Natural killer cell treated with Interleukin-12 subunit alpha and Interleukin-12 subunit beta and Interleukin-15 and Interleukin-18, amount 100 ng/mL, for 72 hours (primary cell): Measurements from ENCODE around the gene PRDM1. TPM values are rescaled to one million over a fixed set of nuclear protein-coding genes. Genes with fewer than 3 reads are reported as not detected.
A peak's percentile ranks its signal among the peaks of the same experiment; 100 is the strongest.

ENCODE experiments used
- ATAC-seq, 2 donors: fragments of 150-1000 bp; cut with Tn5 transposase in 1 of 2; sonication (Bioruptor Pico), chemical (Tn5 transposase) in 1 of 2; 2 replicates each; pipeline ENCODE4 v1.10.0; 2021
- DNase-seq: peaks from one replicate; pipeline ENCODE4 v3.0.0; 2022; ENCODE audit warnings: low spot score
- H3K27ac Mint-ChIP-seq, 2 donors: 1 replicate in 1 of 2; 2 replicates in 1 of 2; pipeline ENCODE4 v1.8.0; 2022; ENCODE audit warnings: mixed read lengths in 2 of 2, mild to moderate bottlenecking in 1 of 2, moderate library complexity in 1 of 2
- H3K27me3 Mint-ChIP-seq, 2 donors: 1 replicate in 1 of 2; 2 replicates in 1 of 2; pipeline ENCODE4 v1.8.0; 2022; ENCODE audit warnings: mixed read lengths in 2 of 2
- H3K36me3 Mint-ChIP-seq: one replicate; pipeline ENCODE4 v1.8.0; 2022; ENCODE audit warnings: mixed read lengths
- H3K4me1 Mint-ChIP-seq, 2 donors: 1 replicate in 1 of 2; 2 replicates in 1 of 2; pipeline ENCODE4 v1.8.0; 2022; ENCODE audit warnings: low read depth in 2 of 2, mixed read lengths in 2 of 2, mild to moderate bottlenecking in 1 of 2
- H3K4me3 Mint-ChIP-seq: one replicate; pipeline ENCODE4 v1.8.0; 2022; ENCODE audit warnings: mixed read lengths
- H3K9me3 Mint-ChIP-seq: 2 replicates; pipeline ENCODE4 v1.8.0; 2022; ENCODE audit warnings: mixed read lengths
- total RNA-seq, 2 donors: library from RNA; stranded (reverse); gene quantifications; one replicate each; pipeline ENCODE4 v1.2.3, GENCODE V29; 2022

PRDM1 gene
- total RNA-seq, 2 donors from 2014 or later: 174 to 192 TPM

DNA sequence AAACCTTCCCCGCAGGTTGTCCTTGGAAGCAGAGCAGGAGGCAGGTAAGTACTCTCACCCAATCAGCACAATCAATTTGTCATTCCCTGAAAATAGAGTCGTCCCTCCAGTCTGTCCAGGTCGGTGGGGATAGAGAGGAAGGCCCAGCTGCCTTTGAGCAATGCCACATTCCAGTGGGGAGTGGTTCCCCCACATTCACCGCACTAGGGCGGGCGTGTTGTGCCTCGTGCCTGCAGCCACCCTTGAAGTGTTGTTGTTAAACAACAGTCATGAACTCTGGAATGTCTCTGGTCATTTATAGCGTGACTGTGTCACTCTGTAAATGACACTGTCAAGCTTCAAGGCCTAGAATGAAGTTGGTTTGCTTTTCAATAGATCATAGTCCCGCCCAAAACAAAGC, 33.4 kb downstream of the PRDM1 start:
- H3K27ac Mint-ChIP-seq: peak overlapping the region; percentile 96 to 100
- peak overlapping the region; percentile 76 for H3K4me3 Mint-ChIP-seq
- DNase-seq (no peak), ATAC-seq (no peak)
- peaks cover 60 to 79% of the 10 kb centered on the region in 2 donors for H3K4me1 Mint-ChIP-seq
- no peaks in the 10 kb centered on the region for H3K9me3 Mint-ChIP-seq
- H3K27me3 Mint-ChIP-seq: no peaks in the 10 kb centered on the region
- H3K36me3 Mint-ChIP-seq: peaks cover 5% of the 10 kb centered on the region

DNA sequence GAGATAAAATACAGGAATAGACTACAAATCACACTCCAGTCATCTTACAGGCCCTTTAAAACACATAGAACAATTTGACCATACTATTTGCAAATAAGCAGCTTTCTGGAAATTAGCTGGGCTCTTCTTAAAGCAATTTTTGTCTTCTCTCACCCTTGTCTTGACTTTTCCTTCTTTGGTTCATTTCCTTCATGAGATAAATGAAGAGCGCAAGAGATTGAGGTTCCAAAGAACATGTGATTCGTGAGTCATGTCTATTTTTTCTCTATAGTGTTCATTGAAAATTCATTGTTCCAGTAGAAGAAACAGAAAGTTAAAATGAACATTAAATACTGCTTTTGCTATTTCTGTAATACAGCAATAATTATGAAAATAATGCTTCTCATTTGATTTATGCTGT, 33.9 kb downstream of the PRDM1 start:
- no peaks in the 10 kb centered on the region for H3K9me3 Mint-ChIP-seq
- no peak overlapping the region for H3K4me3 Mint-ChIP-seq
- DNase-seq (no peak), ATAC-seq (no peak)
- H3K4me1 Mint-ChIP-seq: peaks cover 56 to 76% of the 10 kb centered on the region in 2 donors
- H3K36me3 Mint-ChIP-seq: peaks cover 5% of the 10 kb centered on the region
- peak overlapping the region; percentile 96 to 100 for H3K27ac Mint-ChIP-seq
- H3K27me3 Mint-ChIP-seq: no peaks in the 10 kb centered on the region

DNA sequence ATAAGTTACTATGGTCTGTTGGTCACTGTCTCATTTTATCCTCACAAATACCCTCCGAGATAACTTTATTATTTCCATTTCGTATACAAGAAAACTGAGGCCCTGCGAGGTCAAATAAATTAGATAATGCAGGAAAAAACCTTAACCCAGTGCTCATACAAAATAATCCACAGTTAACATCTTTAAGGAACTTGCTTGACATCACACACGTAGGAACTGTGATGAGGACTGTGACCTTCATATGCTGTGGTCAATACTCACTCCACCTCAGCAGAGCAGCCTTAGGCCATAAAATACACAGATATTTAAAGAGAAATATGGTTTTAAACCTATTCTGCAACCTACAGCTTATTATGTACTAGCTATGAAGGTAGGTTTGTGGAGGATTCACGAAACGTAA, 34.3 kb downstream of the PRDM1 start:
- Mint-ChIP-seq H3K4me1 (peaks cover 53 to 72% of the 10 kb centered on the region in 2 donors), H3K9me3 (no peaks in the 10 kb centered on the region)
- DNase-seq: no peak

DNA sequence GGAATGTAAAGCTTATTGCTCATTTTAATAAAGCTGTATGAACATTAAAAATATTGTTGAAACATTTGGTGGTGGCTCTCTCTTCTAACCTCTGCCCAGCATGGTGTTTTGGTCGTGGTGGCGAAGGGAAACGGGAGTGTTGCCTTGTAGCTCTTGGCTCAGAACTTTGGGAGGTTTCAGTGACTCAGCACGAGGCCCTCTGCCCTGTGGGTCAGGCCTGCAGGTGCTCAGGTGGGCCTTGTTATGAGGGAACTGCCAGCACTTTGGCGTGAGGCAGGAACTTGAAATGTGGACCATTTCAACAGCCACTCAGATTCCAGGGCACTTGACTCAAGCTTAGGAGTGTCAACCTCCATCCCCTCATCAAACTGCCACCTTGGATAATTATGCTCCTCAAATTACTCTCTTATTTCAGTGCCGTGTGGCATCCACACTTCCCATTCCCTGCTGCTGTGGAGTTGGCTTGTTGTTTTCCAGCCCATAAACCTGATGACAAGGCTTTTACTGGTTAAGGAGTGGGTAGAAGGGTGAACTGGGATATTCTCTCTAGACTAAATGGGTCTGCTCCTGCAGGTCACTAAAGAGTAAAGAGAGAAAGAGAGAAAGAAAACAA, 36.3 kb downstream of the PRDM1 start:
- no peaks in the 10 kb centered on the region for H3K9me3 Mint-ChIP-seq
- peaks cover 49 to 67% of the 10 kb centered on the region in 2 donors for H3K4me1 Mint-ChIP-seq
- DNase-seq: no peak
- H3K4me3 Mint-ChIP-seq: no peak overlapping the region
- H3K36me3 Mint-ChIP-seq: peaks cover 5% of the 10 kb centered on the region
- H3K27ac Mint-ChIP-seq: peak overlapping the region in 1 of 2 donors; percentile 46
- no peak for ATAC-seq
- no peaks in the 10 kb centered on the region for H3K27me3 Mint-ChIP-seq

More for the DNA sequence above, 34.3 kb downstream of the PRDM1 start:
- ATAC-seq: no peak
- Mint-ChIP-seq H3K27me3 (no peaks in the 10 kb centered on the region), H3K4me3 (no peak overlapping the region), H3K27ac (peak overlapping the region in 1 of 2 donors; percentile 100), H3K36me3 (peaks cover 5% of the 10 kb centered on the region)

DNA sequence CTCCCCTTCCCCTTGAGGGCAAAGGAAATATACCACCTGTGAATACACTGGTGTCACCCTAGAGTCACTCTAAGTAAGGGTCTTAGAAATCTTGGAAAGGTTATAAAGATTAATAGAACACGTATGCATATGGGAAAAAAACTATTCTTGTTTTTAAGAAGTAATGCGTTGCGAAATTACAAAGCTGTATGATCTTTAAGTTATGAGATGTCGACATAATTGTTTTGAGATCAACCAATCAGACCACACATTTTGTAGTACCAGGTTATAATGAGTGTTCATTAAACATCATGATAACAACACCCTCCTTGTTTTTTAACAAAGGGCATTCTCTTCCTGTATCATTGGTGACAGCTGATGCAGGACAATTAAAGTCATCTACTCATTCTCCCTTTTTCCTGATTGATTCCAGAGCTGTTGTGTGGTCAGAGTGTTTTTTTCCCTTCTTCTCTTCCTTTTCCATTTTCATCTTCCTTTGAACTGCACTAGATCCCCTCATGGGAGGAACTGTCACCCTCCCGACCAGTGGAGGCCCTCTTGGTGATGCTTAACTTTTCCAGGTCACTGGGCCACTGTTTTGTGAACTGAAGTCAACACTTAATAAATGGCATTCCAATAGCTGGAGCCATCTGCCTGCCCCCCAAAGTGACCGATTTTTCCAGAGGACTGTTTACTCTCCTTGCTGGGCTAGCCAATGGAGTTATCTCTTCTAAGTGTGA, 37.0 kb downstream of the PRDM1 start:
- peaks cover 5% of the 10 kb centered on the region for H3K36me3 Mint-ChIP-seq
- H3K4me1 Mint-ChIP-seq: peaks cover 43 to 61% of the 10 kb centered on the region in 2 donors
- H3K27ac Mint-ChIP-seq: peak overlapping the region in 1 of 2 donors; percentile 46
- H3K9me3 Mint-ChIP-seq: no peaks in the 10 kb centered on the region
- no peaks in the 10 kb centered on the region for H3K27me3 Mint-ChIP-seq
- no peak overlapping the region for H3K4me3 Mint-ChIP-seq
- ATAC-seq (no peak), DNase-seq (no peak)

DNA sequence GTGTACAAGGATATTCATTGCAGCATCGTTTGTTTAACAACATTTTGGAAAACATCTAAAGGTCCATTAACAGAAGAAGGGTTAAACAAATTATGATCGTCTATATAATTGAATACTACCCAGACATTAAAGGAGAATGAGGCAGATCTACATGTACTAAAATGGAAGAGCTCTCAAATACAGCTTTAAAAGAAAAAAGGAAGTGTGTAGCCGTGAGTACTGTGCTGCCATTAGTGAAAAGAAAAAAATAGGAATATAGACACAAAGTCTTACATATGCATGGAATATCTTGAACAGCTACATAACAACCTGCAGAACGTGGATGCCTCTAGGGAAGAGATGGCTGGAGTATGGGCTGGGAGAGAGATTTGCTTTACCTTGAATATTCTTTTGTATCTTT, 37.9 kb downstream of the PRDM1 start:
- no peaks in the 10 kb centered on the region for H3K27me3 Mint-ChIP-seq
- peaks cover 2% of the 10 kb centered on the region for H3K36me3 Mint-ChIP-seq
- peaks cover 42 to 54% of the 10 kb centered on the region in 2 donors for H3K4me1 Mint-ChIP-seq
- ATAC-seq (no peak), DNase-seq (no peak)
- H3K27ac Mint-ChIP-seq: no peak overlapping the region
- H3K4me3 Mint-ChIP-seq: no peak overlapping the region
- no peaks in the 10 kb centered on the region for H3K9me3 Mint-ChIP-seq

DNA sequence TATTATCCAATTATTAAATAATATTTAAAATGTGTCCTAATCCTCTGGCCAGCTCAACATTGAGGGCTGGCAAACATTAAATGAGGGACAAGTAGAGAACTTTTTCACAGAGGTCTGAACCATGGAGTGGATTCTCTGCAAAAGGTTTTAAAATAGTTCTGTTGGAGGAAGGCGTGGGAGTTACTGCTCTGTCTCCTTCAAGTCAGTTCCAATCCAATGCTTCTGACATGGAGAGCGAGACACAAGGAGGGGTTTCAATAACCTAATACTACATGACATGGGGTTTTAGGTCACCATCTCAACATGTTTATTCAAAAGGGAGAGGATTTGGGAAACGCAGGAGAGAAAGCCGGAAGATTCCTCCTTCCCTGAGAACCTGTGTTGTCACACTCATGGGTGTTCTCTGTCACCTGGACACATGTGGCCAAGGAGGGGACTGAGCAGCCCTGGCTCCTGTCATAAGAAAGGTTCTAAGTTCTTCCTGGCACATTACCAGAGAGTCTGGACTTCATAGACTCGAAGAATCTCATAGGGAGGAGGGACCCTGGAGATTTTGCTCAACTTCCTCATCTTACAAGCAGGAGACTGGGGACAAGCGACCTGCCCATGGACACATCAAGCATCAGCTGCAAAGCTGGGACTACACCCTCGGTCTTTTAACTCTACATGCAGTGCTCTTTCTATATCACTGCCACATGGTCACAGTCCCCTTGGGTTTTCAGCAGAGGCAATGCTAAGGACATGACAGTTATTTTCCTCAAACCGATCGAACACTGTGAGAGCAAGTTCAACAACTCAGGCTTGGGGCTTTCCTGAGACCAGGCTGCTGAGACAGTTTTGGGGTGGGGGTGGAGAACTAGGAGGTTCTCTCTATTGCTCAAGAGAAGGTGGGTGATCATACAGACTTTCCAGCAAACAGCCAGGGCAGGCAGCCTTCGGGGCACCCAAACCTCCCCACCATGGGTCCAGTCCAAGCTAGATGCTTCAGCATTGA, 38.6 kb downstream of the PRDM1 start:
- H3K4me3 Mint-ChIP-seq: no peak overlapping the region
- peaks cover 37 to 49% of the 10 kb centered on the region in 2 donors for H3K4me1 Mint-ChIP-seq
- H3K9me3 Mint-ChIP-seq: no peaks in the 10 kb centered on the region
- DNase-seq (no peak), ATAC-seq (no peak)
- H3K36me3 Mint-ChIP-seq: no peaks in the 10 kb centered on the region
- no peak overlapping the region for H3K27ac Mint-ChIP-seq
- no peaks in the 10 kb centered on the region for H3K27me3 Mint-ChIP-seq

DNA sequence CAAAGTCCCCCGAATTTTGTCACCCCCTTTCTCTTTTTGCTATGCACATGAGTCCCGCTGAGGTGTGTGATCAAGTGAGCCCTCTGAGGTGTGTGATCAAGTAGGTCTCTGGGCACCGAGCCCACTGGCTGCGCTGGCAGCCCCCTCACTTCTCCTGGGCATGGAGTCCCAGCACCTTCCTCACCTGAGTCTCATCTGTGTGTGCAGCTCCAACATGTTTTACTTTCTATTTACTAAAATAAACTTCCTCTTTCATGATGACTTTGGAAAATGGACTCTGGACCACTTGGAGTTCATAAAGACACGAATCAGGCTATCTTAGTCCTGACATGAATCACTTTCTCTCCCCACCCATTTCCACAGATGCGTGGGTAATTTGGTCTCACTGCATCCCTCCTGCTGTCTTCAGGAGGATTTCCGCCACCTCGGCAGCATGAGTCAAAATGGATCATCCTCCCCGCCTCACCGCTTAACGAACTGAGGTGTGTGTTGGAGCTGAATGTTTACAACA, 39.8 kb downstream of the PRDM1 start:
- Mint-ChIP-seq H3K4me3 (peak overlapping the region; percentile 54), H3K27ac (peak overlapping the region; percentile 45 to 70), H3K4me1 (peaks cover 35 to 45% of the 10 kb centered on the region in 2 donors), H3K9me3 (no peaks in the 10 kb centered on the region), H3K36me3 (no peaks in the 10 kb centered on the region), H3K27me3 (no peaks in the 10 kb centered on the region)
- ATAC-seq (peak; percentile 59 to 87), DNase-seq (no peak)

DNA sequence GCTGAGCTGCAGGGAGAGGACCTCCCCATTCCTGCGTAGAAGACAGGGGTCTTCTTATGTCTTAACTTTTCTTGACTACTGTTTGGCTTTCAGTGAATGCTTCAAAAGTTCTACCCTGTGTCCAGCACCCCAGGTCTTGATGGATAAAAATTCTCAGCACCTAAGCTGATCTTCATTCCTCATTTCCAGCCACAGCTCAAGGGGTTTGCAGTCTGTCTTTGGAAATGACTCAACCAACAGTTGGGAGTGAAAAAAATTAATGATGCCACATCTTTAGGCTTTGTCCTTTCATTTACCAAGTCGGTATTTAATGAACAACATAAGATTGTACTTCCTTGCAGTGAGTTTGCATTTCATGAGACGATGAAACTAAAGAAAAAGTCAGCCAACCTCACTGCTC, 40.3 kb downstream of the PRDM1 start:
- no peaks in the 10 kb centered on the region for H3K36me3 Mint-ChIP-seq
- peaks cover 35 to 43% of the 10 kb centered on the region in 2 donors for H3K4me1 Mint-ChIP-seq
- H3K4me3 Mint-ChIP-seq: peak overlapping the region; percentile 54
- no peak for DNase-seq
- peak overlapping the region; percentile 45 to 70 for H3K27ac Mint-ChIP-seq
- H3K27me3 Mint-ChIP-seq: no peaks in the 10 kb centered on the region
- H3K9me3 Mint-ChIP-seq: no peaks in the 10 kb centered on the region
- peak in 1 of 2 donors; percentile 6 for ATAC-seq

DNA sequence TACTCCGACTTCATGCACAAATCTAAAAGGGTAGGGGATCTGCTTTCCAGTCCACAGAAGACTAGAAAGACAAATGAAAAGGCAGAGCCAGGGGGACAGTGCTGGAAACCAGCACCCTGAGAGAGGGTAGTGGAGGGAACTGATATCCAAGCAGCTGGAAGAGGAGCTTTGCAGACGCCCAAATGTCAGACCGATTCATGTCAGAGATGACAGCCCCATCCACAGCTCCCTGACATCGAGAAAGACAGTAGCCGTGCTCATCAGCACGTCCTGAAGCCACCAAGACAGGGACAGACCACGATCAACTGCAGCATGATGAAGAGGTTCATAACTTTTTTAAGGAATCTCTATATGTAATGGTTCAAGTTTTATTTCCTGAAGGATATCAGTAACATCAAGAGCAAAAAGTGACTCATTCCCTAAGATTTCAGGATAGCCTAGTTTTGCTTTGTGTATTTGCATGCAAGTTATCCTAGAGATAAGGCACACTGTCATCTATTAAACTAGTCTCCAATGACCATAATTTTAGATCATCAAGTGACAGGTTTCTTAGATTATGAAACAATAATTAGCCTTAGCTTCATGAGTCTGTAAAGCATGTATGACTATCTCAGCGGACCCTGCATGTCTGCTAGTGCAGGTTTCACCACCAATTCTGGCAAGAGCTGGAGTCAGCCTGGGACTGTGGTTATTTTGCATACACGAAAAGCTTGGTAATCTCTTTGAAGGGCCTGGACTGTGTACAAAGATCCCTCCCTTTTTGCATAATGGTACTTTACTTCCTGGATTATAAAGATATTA, 43.0 kb downstream of the PRDM1 start:
- no peaks in the 10 kb centered on the region for H3K9me3 Mint-ChIP-seq
- no peak overlapping the region for H3K4me3 Mint-ChIP-seq
- peaks cover 27 to 28% of the 10 kb centered on the region in 2 donors for H3K4me1 Mint-ChIP-seq
- H3K36me3 Mint-ChIP-seq: no peaks in the 10 kb centered on the region
- no peak for ATAC-seq
- peak overlapping the region in 1 of 2 donors; percentile 81 for H3K27ac Mint-ChIP-seq
- DNase-seq: no peak
- no peaks in the 10 kb centered on the region for H3K27me3 Mint-ChIP-seq

DNA sequence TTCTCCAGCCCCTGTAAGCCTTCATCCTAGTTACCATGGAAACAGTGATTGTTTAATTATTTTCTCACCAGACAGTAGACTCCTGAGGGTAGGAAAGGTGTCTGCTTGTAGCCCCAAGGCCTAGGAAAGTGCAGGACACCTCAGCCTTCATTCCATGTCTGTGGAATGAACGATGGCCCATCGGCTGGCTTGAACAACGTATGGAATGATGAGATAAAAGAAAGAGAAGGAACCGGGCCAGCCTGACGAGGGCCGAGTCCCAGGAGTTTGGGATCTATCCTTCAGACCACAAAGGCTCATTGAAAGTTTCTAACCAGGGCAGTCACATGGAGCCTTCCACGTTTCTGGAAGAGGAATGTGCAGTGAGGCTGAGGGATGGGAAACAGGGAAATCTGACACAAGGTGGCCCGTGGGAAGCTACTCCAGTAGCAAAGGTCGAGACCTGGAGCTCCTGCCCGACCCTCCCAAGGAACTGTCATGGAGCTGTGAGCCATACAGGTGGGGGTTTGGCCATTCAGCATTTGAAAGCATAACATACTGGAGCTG, 46.1 kb downstream of the PRDM1 start:
- no peaks in the 10 kb centered on the region for H3K27me3 Mint-ChIP-seq
- ATAC-seq (no peak), DNase-seq (no peak)
- peaks cover 23 to 27% of the 10 kb centered on the region in 2 donors for H3K4me1 Mint-ChIP-seq
- no peak overlapping the region for H3K4me3 Mint-ChIP-seq
- H3K9me3 Mint-ChIP-seq: no peaks in the 10 kb centered on the region
- peaks cover 3% of the 10 kb centered on the region for H3K36me3 Mint-ChIP-seq
- peak overlapping the region in 1 of 2 donors; percentile 26 for H3K27ac Mint-ChIP-seq

DNA sequence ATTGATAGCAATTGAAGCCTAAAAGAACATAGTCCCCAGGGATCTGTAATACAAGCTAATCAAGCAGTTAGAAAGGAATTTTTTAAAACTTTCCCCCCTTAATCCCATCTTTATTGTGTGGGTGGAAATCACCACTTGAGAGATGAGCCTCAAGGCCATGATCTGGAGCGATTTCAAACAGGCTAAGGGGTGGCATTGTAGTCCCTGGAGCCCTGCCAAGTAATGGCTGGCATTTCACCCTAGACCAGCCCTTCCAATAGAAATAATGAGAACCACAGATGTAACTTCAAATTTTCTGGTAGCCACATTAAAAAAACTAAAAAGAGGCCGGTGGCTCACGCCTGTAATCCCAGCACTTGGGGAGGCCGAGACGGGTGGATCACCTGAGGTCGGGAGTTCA, 46.9 kb downstream of the PRDM1 start:
- Mint-ChIP-seq H3K9me3 (no peaks in the 10 kb centered on the region), H3K36me3 (peaks cover 4% of the 10 kb centered on the region), H3K4me3 (no peak overlapping the region), H3K27me3 (no peaks in the 10 kb centered on the region), H3K27ac (peak overlapping the region in 1 of 2 donors; percentile 29), H3K4me1 (peaks cover 26 to 33% of the 10 kb centered on the region in 2 donors)
- ATAC-seq (no peak), DNase-seq (no peak)
